MG63 (cell line): Measurements from ENCODE around the gene COL5A3. TPM values are rescaled to one million over a fixed set of nuclear protein-coding genes. Genes with fewer than 3 reads are reported as not detected.

Experiments
- DNase-seq: peaks from one replicate; pipeline ENCODE4 v3.0.0-alpha.2; 2020
- H3K27me3 ChIP-seq: fragments of 250-450 bp; sonication (Bioruptor Pico); 2 replicates; pipeline ENCODE4 v1.5.1; 2020; ENCODE audit warnings: mild to moderate bottlenecking, moderate library complexity
- H3K36me3 ChIP-seq: fragments of 250-450 bp; sonication (Bioruptor Pico); 2 replicates; pipeline ENCODE4 v1.5.1; 2020; ENCODE audit warnings: mild to moderate bottlenecking, moderate library complexity
- H3K4me3 ChIP-seq: fragments of 250-450 bp; sonication (Bioruptor Pico); 2 replicates; pipeline ENCODE4 v1.5.1; 2020; ENCODE audit warnings: mild to moderate bottlenecking, moderate library complexity
- H3K9me3 ChIP-seq: fragments of 250-450 bp; sonication (Bioruptor Pico); 2 replicates; pipeline ENCODE4 v1.5.1; 2020; ENCODE audit warnings: mild to moderate bottlenecking, moderate library complexity
- total RNA-seq: library from RNA; depleted of rRNA; stranded (reverse); fragments of >200 nt; shearing (Covaris generic); gene quantifications from 2 replicates; pipeline ENCODE4 v1.2.3, GENCODE V29; 2014; ENCODE audit warnings: low replicate concordance

The COL5A3 gene
- total RNA-seq, 1 experiment from 2014 or later = 3.1 TPM

- no peaks in the 10 kb centered on the region for H3K9me3 ChIP-seq
- no peaks in the 10 kb centered on the region for H3K36me3 ChIP-seq
- no peak overlapping the region for H3K4me3 ChIP-seq
- DNase-seq = peak; percentile 36
- H3K27me3 ChIP-seq = peaks cover 5% of the 10 kb centered on the region; the same call in 1 of the 2 replicates
These were observed 8.9 kb upstream of the COL5A3 start for GRCh38 chr19:10019246-10019645.

GRCh38 chr19:10018786-10019185 is 8.5 kb upstream of the COL5A3 start:
- Histone ChIP-seq H3K36me3 (no peaks in the 10 kb centered on the region), H3K9me3 (no peaks in the 10 kb centered on the region), H3K4me3 (no peak overlapping the region), H3K27me3 (peaks cover 9% of the 10 kb centered on the region)
- DNase-seq = no peak

- Histone ChIP-seq H3K4me3 (no peak overlapping the region), H3K36me3 (no peaks in the 10 kb centered on the region), H3K27me3 (peaks cover 12% of the 10 kb centered on the region), H3K9me3 (no peaks in the 10 kb centered on the region)
- no peak for DNase-seq
These were observed 8.0 kb upstream of the COL5A3 start for GRCh38 chr19:10018263-10018662.

GRCh38 chr19:10013834-10014618 is 3.7 kb upstream of the COL5A3 start:
- DNase-seq = no peak
- peaks cover 41% of the 10 kb centered on the region for H3K27me3 ChIP-seq
- H3K4me3 ChIP-seq = no peak overlapping the region
- no peaks in the 10 kb centered on the region for H3K9me3 ChIP-seq
- H3K36me3 ChIP-seq = no peaks in the 10 kb centered on the region

- no peak for DNase-seq
- H3K36me3 ChIP-seq = no peaks in the 10 kb centered on the region
- H3K27me3 ChIP-seq = peaks cover 41% of the 10 kb centered on the region
- no peak within 1 kb of the TSS for H3K4me3 ChIP-seq
- no peaks in the 10 kb centered on the region for H3K9me3 ChIP-seq
These were observed 3.0 kb upstream of the COL5A3 start, which contains the start of gene RDH8 for GRCh38 chr19:10013316-10013715. Gene RDH8, plus strand, starts transcription at chr19:10013483. Its CDS starts 15 bp downstream, at chr19:10013498.

GRCh38 chr19:10011974-10012373 is 1.7 kb upstream of the COL5A3 start:
- Histone ChIP-seq H3K27me3 (peaks cover 41% of the 10 kb centered on the region), H3K9me3 (no peaks in the 10 kb centered on the region), H3K4me3 (no peak overlapping the region), H3K36me3 (no peaks in the 10 kb centered on the region)
- no peak for DNase-seq

- no peaks in the 10 kb centered on the region for H3K9me3 ChIP-seq
- no peak overlapping the region for H3K4me3 ChIP-seq
- peaks cover 41% of the 10 kb centered on the region for H3K27me3 ChIP-seq
- no peaks in the 10 kb centered on the region for H3K36me3 ChIP-seq
- DNase-seq = no peak
These were observed 635 bp upstream of the COL5A3 start for GRCh38 chr19:10010939-10011338.

GRCh38 chr19:10009714-10010224 is 535 bp downstream of the COL5A3 start:
- Histone ChIP-seq H3K36me3 (no peaks in the 10 kb centered on the region), H3K4me3 (peak overlapping the region; percentile 45), H3K9me3 (no peaks in the 10 kb centered on the region), H3K27me3 (peaks cover 38% of the 10 kb centered on the region)
- DNase-seq = no peak

GRCh38 chr19:10008184-10008765 is 2.0 kb downstream of the COL5A3 start:
- Histone ChIP-seq H3K36me3 (no peaks in the 10 kb centered on the region), H3K9me3 (no peaks in the 10 kb centered on the region), H3K4me3 (no peak overlapping the region), H3K27me3 (peaks cover 29% of the 10 kb centered on the region)
- no peak for DNase-seq

- no peaks in the 10 kb centered on the region for H3K36me3 ChIP-seq
- peaks cover 24% of the 10 kb centered on the region for H3K27me3 ChIP-seq
- peak; percentile 49 for DNase-seq
- no peak overlapping the region for H3K4me3 ChIP-seq
- no peaks in the 10 kb centered on the region for H3K9me3 ChIP-seq
These were observed 2.7 kb downstream of the COL5A3 start for GRCh38 chr19:10007371-10008183.

- Histone ChIP-seq H3K4me3 (no peak overlapping the region), H3K9me3 (no peaks in the 10 kb centered on the region), H3K36me3 (no peaks in the 10 kb centered on the region), H3K27me3 (peaks cover 17% of the 10 kb centered on the region)
- DNase-seq = no peak
These were observed 3.5 kb downstream of the COL5A3 start for GRCh38 chr19:10006752-10007323.

GRCh38 chr19:10006335-10006708 is 4.0 kb downstream of the COL5A3 start:
- Histone ChIP-seq H3K27me3 (peaks cover 14% of the 10 kb centered on the region), H3K4me3 (no peak overlapping the region), H3K36me3 (no peaks in the 10 kb centered on the region), H3K9me3 (no peaks in the 10 kb centered on the region)
- no peak for DNase-seq

- peaks cover 9% of the 10 kb centered on the region for H3K27me3 ChIP-seq
- H3K36me3 ChIP-seq = no peaks in the 10 kb centered on the region
- no peak overlapping the region for H3K4me3 ChIP-seq
- no peak for DNase-seq
- no peaks in the 10 kb centered on the region for H3K9me3 ChIP-seq
These were observed 4.5 kb downstream of the COL5A3 start for GRCh38 chr19:10005632-10006334.

GRCh38 chr19:10004617-10005016 is 5.7 kb downstream of the COL5A3 start:
- Histone ChIP-seq H3K4me3 (no peak overlapping the region), H3K36me3 (no peaks in the 10 kb centered on the region), H3K9me3 (no peaks in the 10 kb centered on the region), H3K27me3 (peaks cover under 1% of the 10 kb centered on the region; the same call in 1 of the 2 replicates)
- DNase-seq = no peak

GRCh38 chr19:10003271-10003670 is 7.0 kb downstream of the COL5A3 start:
- Histone ChIP-seq H3K36me3 (no peaks in the 10 kb centered on the region), H3K9me3 (no peaks in the 10 kb centered on the region), H3K4me3 (no peak overlapping the region), H3K27me3 (no peaks in the 10 kb centered on the region)
- no peak for DNase-seq

- Histone ChIP-seq H3K27me3 (no peaks in the 10 kb centered on the region), H3K9me3 (no peaks in the 10 kb centered on the region), H3K4me3 (no peak overlapping the region), H3K36me3 (no peaks in the 10 kb centered on the region)
- DNase-seq = peak; percentile 37
These were observed 8.4 kb downstream of the COL5A3 start for GRCh38 chr19:10001899-10002298.
